Ascending aorta (tissue), 2 donors: ENCODE measurements around the gene HIVEP1. TPM values are rescaled to one million over a fixed set of nuclear protein-coding genes. Genes with fewer than 3 reads are reported as not detected.

Experiments
- DNase-seq, 2 donors: peaks; one replicate each; pipeline ENCODE4 v3.0.0-alpha.2; 2019; ENCODE audit warnings: low spot score in 2 of 2
- H3K27ac ChIP-seq, 2 donors: fragments of 200-600 bp; sonication (generic); one replicate each; pipeline ENCODE4 v1.5.1; 2016 to 2017; ENCODE audit warnings: mild to moderate bottlenecking in 1 of 2
- H3K27me3 ChIP-seq: fragments of 200-600 bp; sonication (generic); one replicate; pipeline ENCODE4 v1.5.1; 2017
- H3K36me3 ChIP-seq, 2 donors: fragments of 200-600 bp; sonication (generic); one replicate each; pipeline ENCODE4 v1.5.1; 2016
- H3K4me1 ChIP-seq, 2 donors: fragments of 200-600 bp; sonication (generic); one replicate each; pipeline ENCODE4 v1.5.1; 2016 to 2017; ENCODE audit warnings: mild to moderate bottlenecking in 1 of 2
- H3K4me3 ChIP-seq, 2 donors: fragments of 200-600 bp; sonication (generic); one replicate each; pipeline ENCODE4 v1.5.1; 2016 to 2017; ENCODE audit warnings: mild to moderate bottlenecking in 1 of 2
- H3K9me3 ChIP-seq, 2 donors: fragments of 200-600 bp; sonication (generic); one replicate each; pipeline ENCODE4 v1.5.1; 2016
- intact Hi-C: fragments of 100-400 bp; cut with DNase I; formaldehyde crosslinking; loops from one replicate; pipeline ENCODE4 v1.15.1; 2023
- total RNA-seq: library from RNA; depleted of rRNA; stranded (reverse); fragments of >200 nt; gene quantifications from one replicate; pipeline ENCODE4 v1.1.0, GENCODE V29; 2016
- TF ChIP-seq, protein P1 (sequence below), 3 experiments: fragments of 200-600 bp in 2 of 3; fragments of 450-650 bp in 1 of 3; sonication (generic) in 2 of 3; IDR thresholded peaks; one replicate each; pipeline ENCODE4 v1.5.1; 2016 to 2019; ENCODE audit warnings: antibody characterized with exemption in 3 of 3, mild to moderate bottlenecking in 1 of 3, moderate library complexity in 1 of 3

Gene HIVEP1
- total RNA-seq, 1 donor from 2014 or later, result 31.7 TPM

GRCh38 chr6:12001004-12001705 lies 11.0 kb upstream of the HIVEP1 start:
- no peak overlapping the region for H3K4me3 ChIP-seq
- H3K9me3 ChIP-seq, result no peaks in the 10 kb centered on the region
- H3K36me3 ChIP-seq, result no peaks in the 10 kb centered on the region
- intact Hi-C loops, result no loop called here
- no peaks in the 10 kb centered on the region for H3K27me3 ChIP-seq
- H3K27ac ChIP-seq, result no peak overlapping the region
- no peaks in the 10 kb centered on the region for H3K4me1 ChIP-seq
- no peak for DNase-seq
- TF ChIP-seq, protein P1, sequence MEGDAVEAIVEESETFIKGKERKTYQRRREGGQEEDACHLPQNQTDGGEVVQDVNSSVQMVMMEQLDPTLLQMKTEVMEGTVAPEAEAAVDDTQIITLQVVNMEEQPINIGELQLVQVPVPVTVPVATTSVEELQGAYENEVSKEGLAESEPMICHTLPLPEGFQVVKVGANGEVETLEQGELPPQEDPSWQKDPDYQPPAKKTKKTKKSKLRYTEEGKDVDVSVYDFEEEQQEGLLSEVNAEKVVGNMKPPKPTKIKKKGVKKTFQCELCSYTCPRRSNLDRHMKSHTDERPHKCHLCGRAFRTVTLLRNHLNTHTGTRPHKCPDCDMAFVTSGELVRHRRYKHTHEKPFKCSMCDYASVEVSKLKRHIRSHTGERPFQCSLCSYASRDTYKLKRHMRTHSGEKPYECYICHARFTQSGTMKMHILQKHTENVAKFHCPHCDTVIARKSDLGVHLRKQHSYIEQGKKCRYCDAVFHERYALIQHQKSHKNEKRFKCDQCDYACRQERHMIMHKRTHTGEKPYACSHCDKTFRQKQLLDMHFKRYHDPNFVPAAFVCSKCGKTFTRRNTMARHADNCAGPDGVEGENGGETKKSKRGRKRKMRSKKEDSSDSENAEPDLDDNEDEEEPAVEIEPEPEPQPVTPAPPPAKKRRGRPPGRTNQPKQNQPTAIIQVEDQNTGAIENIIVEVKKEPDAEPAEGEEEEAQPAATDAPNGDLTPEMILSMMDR (IDR thresholded peaks at IDR 0.05), result no peak

GRCh38 chr6:12001706-12002435 lies 10.2 kb upstream of the HIVEP1 start:
- DNase-seq, result no peak
- Histone ChIP-seq H3K36me3 (no peaks in the 10 kb centered on the region), H3K4me3 (no peak overlapping the region), H3K27ac (no peak overlapping the region), H3K9me3 (no peaks in the 10 kb centered on the region), H3K27me3 (no peaks in the 10 kb centered on the region), H3K4me1 (no peaks in the 10 kb centered on the region)
- intact Hi-C loops, result no loop called here
- TF ChIP-seq, protein P1 (IDR thresholded peaks at IDR 0.05), result no peak

GRCh38 chr6:12007473-12007872 lies 4.6 kb upstream of the HIVEP1 start:
- intact Hi-C loops, result no loop called here
- Histone ChIP-seq H3K4me1 (peaks cover 0 to 6% of the 10 kb centered on the region in 2 donors), H3K4me3 (no peak overlapping the region), H3K27ac (peak overlapping the region in 1 of 2 donors; percentile 98), H3K27me3 (no peaks in the 10 kb centered on the region), H3K9me3 (no peaks in the 10 kb centered on the region), H3K36me3 (no peaks in the 10 kb centered on the region)
- no peak for DNase-seq
- TF ChIP-seq, protein P1 (IDR thresholded peaks at IDR 0.05), result no peak

- H3K4me1 ChIP-seq, result peaks cover 0 to 6% of the 10 kb centered on the region in 2 donors
- TF ChIP-seq, protein P1 (IDR thresholded peaks at IDR 0.05), result no peak
- no peaks in the 10 kb centered on the region for H3K27me3 ChIP-seq
- peak overlapping the region; percentile 74 to 85 for H3K4me3 ChIP-seq
- DNase-seq, result no peak
- intact Hi-C loops, result no loop called here
- no peaks in the 10 kb centered on the region for H3K9me3 ChIP-seq
- no peaks in the 10 kb centered on the region for H3K36me3 ChIP-seq
- peak overlapping the region; percentile 98 to 99 for H3K27ac ChIP-seq
Observed at GRCh38 chr6:12007887-12008286, 4.2 kb upstream of the HIVEP1 start.

- no peaks in the 10 kb centered on the region for H3K36me3 ChIP-seq
- H3K27ac ChIP-seq, result peak overlapping the region; percentile 98 to 99
- intact Hi-C loops, result no loop called here
- TF ChIP-seq, protein P1 (IDR thresholded peaks at IDR 0.05), result no peak
- peak in 1 of 2 donors; percentile 91 for DNase-seq
- peak overlapping the region; percentile 74 to 85 for H3K4me3 ChIP-seq
- H3K27me3 ChIP-seq, result no peaks in the 10 kb centered on the region
- no peaks in the 10 kb centered on the region for H3K9me3 ChIP-seq
- peaks cover 3 to 6% of the 10 kb centered on the region in 2 donors for H3K4me1 ChIP-seq
Observed at GRCh38 chr6:12008366-12009179, 3.5 kb upstream of the HIVEP1 start.
